ENCODE measurements around the gene TAS1R3.
A peak's percentile ranks its signal among the peaks of the same experiment; 100 is the strongest.

TAS1R3 gene

DNA sequence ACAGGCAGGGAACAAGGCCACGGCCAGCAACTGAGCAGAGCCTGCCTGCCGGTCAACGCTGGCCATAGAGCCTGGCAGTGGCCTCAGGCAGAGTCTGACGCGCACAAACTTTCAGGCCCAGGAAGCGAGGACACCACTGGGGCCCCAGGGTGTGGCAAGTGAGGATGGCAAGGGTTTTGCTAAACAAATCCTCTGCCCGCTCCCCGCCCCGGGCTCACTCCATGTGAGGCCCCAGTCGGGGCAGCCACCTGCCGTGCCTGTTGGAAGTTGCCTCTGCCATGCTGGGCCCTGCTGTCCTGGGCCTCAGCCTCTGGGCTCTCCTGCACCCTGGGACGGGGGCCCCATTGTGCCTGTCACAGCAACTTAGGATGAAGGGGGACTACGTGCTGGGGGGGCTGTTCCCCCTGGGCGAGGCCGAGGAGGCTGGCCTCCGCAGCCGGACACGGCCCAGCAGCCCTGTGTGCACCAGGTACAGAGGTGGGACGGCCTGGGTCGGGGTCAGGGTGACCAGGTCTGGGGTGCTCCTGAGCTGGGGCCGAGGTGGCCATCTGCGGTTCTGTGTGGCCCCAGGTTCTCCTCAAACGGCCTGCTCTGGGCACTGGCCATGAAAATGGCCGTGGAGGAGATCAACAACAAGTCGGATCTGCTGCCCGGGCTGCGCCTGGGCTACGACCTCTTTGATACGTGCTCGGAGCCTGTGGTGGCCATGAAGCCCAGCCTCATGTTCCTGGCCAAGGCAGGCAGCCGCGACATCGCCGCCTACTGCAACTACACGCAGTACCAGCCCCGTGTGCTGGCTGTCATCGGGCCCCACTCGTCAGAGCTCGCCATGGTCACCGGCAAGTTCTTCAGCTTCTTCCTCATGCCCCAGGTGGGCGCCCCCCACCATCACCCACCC, at the start of gene TAS1R3:
TSS of gene TAS1R3 (plus strand) at position 213 of the 898 bp plus-strand sequence. CDS start at position 279, 66 bp downstream.
- DNase-seq (ENCODE audit: low spot score), result no peak

DNA sequence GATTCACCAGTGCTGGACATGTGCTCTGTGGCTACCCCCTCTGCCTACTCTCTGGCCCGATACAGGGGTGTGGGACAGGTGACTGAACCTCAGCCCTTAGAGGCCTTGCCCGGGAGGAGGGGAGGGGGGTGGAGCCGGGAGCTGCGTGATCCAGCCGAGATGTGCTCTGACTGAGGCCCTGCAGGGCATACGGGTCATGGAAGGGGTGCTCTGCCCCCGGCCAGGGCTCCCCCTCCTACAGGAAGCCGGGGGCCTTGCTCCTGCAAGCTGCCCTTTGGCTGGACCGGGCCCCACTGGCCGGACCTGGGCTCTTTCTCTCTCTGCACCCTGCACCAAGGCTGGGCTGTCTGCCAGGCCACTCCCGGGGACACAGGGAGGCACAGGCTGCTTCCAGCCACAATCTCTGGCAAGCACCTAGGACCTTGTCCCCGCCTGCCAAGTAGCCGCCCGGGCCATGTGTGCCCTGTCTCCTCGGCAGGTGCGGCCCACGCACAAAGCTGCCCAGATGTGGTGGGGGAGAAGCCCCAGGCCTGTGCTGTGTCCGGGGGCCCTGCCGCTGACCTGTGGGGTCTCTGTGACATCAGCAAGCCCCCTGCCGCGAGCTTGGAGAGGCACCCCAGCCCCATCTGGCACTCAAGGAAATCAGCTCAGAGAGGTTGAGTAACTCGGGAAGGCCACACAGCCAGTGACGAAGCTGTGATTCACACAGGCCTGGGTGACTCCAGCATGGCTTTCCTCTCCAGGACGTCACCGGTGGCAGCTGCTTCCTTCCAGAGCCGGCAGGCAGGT, 49.4 kb upstream of the TAS1R3 start:
- DNase-seq (ENCODE audit: low spot score), result peak; percentile 44

GRCh38 chr1:1282998-1283397, 48.1 kb upstream of the TAS1R3 start:
- DNase-seq (ENCODE audit: low spot score), result no peak

DNA sequence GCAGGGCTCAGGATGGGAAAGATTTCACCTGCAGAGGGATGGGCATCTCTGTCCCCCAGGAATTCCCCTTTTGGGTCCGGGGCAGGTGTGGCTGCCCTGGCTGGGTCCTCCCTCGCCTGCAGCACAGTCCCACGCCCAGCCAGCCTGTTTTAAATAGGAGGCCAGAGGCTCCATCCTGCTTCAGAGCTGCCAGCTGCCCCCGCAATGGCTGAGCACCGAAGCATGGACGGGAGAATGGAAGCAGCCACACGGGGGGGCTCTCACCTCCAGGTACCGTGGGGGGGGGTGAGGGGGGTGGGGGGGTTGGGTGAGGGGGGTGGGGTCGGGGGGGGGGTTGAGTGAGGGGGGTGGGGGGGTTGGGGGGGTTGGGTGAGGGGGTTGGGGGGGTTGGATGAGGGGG, 47.3 kb upstream of the TAS1R3 start:
- DNase-seq (ENCODE audit: low spot score), result peak; percentile 11

GRCh38 chr1:1284221-1285101, 46.6 kb upstream of the TAS1R3 start:
- no peak for DNase-seq (ENCODE audit: low spot score)

- no peak for DNase-seq (ENCODE audit: low spot score)
Observed at GRCh38 chr1:1285102-1285571, 45.9 kb upstream of the TAS1R3 start.

DNA sequence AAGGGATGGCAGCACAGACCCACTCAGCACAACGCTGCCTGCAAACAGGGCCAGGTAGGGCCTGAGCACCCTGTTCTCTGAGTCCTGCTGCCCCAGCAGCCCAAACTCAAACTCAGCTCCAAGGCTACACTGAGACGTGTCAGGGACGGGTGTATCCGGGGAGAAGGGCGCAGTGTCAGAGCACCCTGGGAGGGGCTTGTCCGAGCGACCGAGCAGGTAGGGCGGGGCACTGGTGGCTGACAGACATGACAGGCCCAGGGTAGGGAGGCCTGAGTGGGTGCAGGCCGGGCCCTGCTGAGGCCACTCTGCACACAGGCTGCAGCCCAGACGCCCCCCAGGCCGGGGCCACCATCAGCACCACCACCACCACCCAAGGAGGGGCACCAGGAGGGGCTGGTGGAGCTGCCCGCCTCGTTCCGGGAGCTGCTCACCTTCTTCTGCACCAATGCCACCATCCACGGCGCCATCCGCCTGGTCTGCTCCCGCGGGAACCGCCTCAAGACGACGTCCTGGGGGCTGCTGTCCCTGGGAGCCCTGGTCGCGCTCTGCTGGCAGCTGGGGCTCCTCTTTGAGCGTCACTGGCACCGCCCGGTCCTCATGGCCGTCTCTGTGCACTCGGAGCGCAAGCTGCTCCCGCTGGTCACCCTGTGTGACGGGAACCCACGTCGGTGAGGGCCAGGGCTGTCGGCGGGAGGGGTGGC, 45.3 kb upstream of the TAS1R3 start:
- no peak for DNase-seq (ENCODE audit: low spot score)

- DNase-seq (ENCODE audit: low spot score), result no peak
Observed at GRCh38 chr1:1286313-1287261, 44.5 kb upstream of the TAS1R3 start.

GRCh38 chr1:1287288-1288110, 43.6 kb upstream of the TAS1R3 start:
- DNase-seq (ENCODE audit: low spot score), result no peak

GRCh38 chr1:1290238-1290731, 40.8 kb upstream of the TAS1R3 start:
- DNase-seq (ENCODE audit: low spot score), result peak; percentile 21

GRCh38 chr1:1291023-1291528, 40.0 kb upstream of the TAS1R3 start:
- DNase-seq (ENCODE audit: low spot score), result no peak

DNA sequence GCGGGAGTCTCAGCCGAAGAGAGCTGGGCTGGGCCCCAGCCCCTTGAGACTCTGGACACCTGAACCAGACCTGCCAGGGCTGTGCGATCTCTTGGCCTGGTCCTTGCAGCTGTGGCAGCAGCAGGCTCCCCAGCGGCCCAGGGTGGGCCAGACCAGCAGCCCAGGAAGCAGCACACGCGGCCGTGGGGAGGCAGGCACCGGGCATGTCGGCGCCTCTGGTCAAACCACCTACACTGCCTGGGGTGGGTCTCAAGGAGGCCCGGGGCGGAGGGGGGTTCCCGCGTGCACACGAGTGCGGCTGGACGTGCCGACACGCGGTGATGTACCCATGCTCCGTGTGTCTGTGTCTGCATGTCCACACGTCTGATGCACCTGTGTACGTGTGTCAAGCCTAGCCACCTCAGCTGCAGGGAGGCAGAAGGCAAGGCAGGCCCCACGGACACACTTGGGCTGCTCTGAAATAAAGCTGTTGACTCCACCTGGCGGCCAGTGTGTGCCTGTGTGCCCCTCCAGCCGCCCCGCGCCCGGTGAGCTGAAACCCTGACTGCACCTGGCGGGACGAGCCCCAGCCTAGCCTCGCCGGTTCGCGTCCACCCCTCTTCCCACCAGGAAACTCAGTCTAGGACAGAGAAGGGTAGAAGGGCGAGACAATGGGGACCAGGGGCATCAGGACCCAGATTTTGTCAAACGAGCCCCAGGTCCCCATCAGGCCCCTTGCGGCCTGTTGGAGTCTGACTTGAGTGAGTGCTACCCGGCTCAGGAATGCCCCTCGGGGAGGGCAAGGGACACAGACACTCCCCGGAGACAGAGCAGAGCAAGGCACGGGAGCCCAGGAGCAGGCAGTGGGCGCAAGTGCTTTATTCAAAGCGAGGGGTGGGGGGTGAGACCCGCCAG, 39.3 kb upstream of the TAS1R3 start:
- DNase-seq (ENCODE audit: low spot score), result peak; percentile 87

DNA sequence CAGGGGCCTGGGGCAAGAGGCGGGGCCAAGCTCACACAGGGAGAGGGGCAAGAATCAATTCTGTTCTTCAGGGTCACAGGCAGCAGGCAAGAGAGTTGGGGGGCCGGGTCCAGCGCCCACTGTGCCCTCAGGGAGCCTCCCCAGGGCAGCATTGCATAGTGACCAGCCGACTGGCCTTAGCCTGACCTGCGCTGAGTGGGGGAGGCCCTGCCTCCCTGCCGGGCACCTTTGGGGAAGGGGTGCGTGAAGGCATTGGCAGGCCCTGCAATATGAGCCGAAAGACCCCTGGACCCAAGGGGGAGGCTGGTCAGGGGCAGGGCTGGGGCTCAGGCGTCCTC, 38.7 kb upstream of the TAS1R3 start:
- no peak for DNase-seq (ENCODE audit: low spot score)

DNA sequence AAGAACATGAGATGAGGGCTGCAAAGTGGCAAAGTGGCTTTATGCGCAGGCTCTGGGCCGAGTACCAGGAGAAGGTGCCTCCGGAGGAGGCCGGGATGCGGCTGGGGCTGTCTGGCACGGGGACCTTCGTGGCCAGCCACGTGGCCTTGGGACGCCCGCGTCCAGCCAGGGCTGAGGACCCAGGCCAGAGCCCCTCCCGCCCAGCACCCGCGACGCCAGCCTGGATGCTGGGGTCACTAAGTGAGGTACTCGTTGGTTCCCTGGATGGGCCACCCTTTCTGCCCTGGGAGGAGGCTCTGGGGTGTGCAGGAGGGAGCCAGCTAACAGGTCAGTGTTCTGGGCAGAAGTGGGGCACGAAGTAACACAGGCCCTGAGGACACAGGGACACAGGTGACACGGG, 38.2 kb upstream of the TAS1R3 start:
- no peak for DNase-seq (ENCODE audit: low spot score)

GRCh38 chr1:1293263-1294249, 37.5 kb upstream of the TAS1R3 start:
- no peak for DNase-seq (ENCODE audit: low spot score)

DNA sequence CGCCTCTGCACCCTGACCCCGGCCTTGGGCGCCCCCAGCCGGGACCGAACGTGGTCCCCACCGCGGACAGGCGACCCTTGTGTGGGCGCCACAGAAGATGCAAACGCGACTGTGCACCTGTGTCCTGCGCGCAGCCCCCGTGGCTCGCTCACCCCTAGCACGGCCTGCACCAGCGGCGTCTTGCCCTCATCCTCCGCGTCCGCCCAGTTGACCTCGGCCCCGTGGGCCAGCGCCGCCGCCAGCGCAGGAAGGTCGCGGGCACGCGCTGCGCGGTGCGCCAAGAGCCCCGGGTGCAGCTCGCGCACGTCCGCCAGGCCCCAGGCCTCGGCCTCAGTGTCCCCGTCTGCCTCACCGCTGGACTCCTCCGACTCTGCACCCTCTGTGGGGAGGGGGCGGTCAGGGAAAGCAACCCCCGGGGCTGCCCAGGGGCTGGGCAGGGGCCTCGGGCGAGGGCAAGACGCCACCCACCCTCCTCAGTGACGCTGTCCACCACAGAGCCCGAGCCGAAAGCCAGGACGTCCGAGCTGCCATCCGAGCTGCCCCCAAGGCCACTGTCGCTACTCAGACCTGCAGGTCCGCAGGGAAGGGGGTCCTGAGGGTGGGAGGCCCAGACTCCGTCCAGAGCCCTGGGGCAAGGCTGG, 36.7 kb upstream of the TAS1R3 start:
- DNase-seq (ENCODE audit: low spot score), result no peak
